GM21723 (cell line): Measurements from ENCODE around the gene HOXA6.

Experiments used
- ATAC-seq: cut with Tn5 transposase; IDR thresholded peaks from one replicate; pipeline ENCODE4 v1.9.1; 2021; ENCODE audit warnings: mild to moderate bottlenecking, moderate library complexity; ENCODE audit not compliant: unreplicated experiment

HOXA6 gene

GRCh38 chr7:27125986-27126394 is 21.6 kb downstream of the HOXA6 start:
- no peak for ATAC-seq

- no peak for ATAC-seq
Measured at GRCh38 chr7:27124902-27125689, 22.5 kb downstream of the HOXA6 start.

GRCh38 chr7:27124096-27124901 is 23.3 kb downstream of the HOXA6 start:
- no peak for ATAC-seq

- ATAC-seq, result no peak
Measured at GRCh38 chr7:27123477-27124053, 24.0 kb downstream of the HOXA6 start.

- ATAC-seq, result no peak
Measured at GRCh38 chr7:27123007-27123476, 24.5 kb downstream of the HOXA6 start.

- no peak for ATAC-seq
Measured at GRCh38 chr7:27122077-27122910, 25.3 kb downstream of the HOXA6 start.

- ATAC-seq, result no peak
Measured at GRCh38 chr7:27121684-27122076, 25.9 kb downstream of the HOXA6 start.

- no peak for ATAC-seq
Measured at GRCh38 chr7:27119412-27119911, 28.1 kb downstream of the HOXA6 start.

- no peak for ATAC-seq
Measured at GRCh38 chr7:27118580-27118979, 29.0 kb downstream of the HOXA6 start.

GRCh38 chr7:27117887-27118491 is 29.6 kb downstream of the HOXA6 start:
- no peak for ATAC-seq

GRCh38 chr7:27116962-27117886 is 30.4 kb downstream of the HOXA6 start:
- no peak for ATAC-seq

GRCh38 chr7:27116031-27116961 is 31.3 kb downstream of the HOXA6 start:
- ATAC-seq, result no peak

- ATAC-seq, result no peak
Measured at GRCh38 chr7:27115221-27116026, 32.1 kb downstream of the HOXA6 start.

GRCh38 chr7:27114881-27115220 is 32.7 kb downstream of the HOXA6 start:
- ATAC-seq, result no peak

GRCh38 chr7:27113991-27114769 is 33.4 kb downstream of the HOXA6 start:
- ATAC-seq, result no peak
